Psoas muscle (tissue), 8 donors: ENCODE measurements around the gene FOXM1. TPM values are rescaled to one million over a fixed set of nuclear protein-coding genes. Genes with fewer than 3 reads are reported as not detected.

ENCODE experiments used
- ATAC-seq, 4 donors: fragments of 200-7000 bp; cut with Tn5 transposase; one replicate each; pipeline ENCODE4 v1.9.1; 2020; ENCODE audit warnings: moderate library complexity in 3 of 4, mild to moderate bottlenecking in 2 of 4
- DNase-seq, 2 donors: peaks; one replicate each; pipeline ENCODE4 v3.0.0-alpha.2; 2020
- H3K27ac ChIP-seq: fragments of 200-600 bp; one replicate; pipeline ENCODE4 v1.8.0; 2022
- H3K27me3 ChIP-seq, 3 donors: fragments of 200-600 bp in 1 of 3; one replicate each; pipeline versions ENCODE4 v1.6.1 to v1.8.0; 2013 to 2022; ENCODE audit warnings: low read length in 2 of 3, mild to moderate bottlenecking in 2 of 3, moderate library complexity in 1 of 3; ENCODE audit not compliant: insufficient read depth in 3 of 3
- H3K36me3 ChIP-seq, 2 donors: fragments of 200-600 bp in 1 of 2; one replicate each; pipeline versions ENCODE4 v1.6.1 to v1.8.0; 2013 to 2022; ENCODE audit warnings: low read depth in 1 of 2, mild to moderate bottlenecking in 1 of 2, moderate library complexity in 1 of 2; ENCODE audit not compliant: insufficient read depth in 1 of 2
- H3K4me1 ChIP-seq: fragments of 200-600 bp; one replicate; pipeline ENCODE4 v1.8.0; 2022
- H3K4me3 ChIP-seq: fragments of 200-600 bp; one replicate; pipeline ENCODE4 v1.8.0; 2022; ENCODE audit warnings: mild to moderate bottlenecking
- H3K9me3 ChIP-seq: fragments of 200-600 bp; one replicate; pipeline ENCODE4 v1.8.0; 2022
- CTCF ChIP-seq: fragments of 200-600 bp; IDR thresholded peaks from one replicate; pipeline ENCODE4 v1.8.0; 2022; ENCODE audit warnings: antibody characterized with exemption
- WGBS, 3 donors: extraction: QIAGEN DNeasy Blood & Tissue Kit; methylation state at CpG; one replicate each; pipeline versions ENCODE4 v1.1.6 to v1.1.7; 2013; 5-methylcytosine and 5-hydroxymethylcytosine counted together
- intact Hi-C, 2 donors: fragments of 100-400 bp; cut with DNase I; formaldehyde crosslinking; loops; one replicate each; pipeline versions ENCODE4 v1.11.0 to v1.14.2; 2022
- polyA plus RNA-seq, 3 donors: library from polyadenylated mRNA; stranded (reverse); fragments of 200-250 nt; gene quantifications; one replicate each; pipeline ENCODE4 v1.2.3, GENCODE V29; 2013
- total RNA-seq, 4 donors: library from RNA; stranded (reverse); fragmentation: NEBNext Ultra II Directional in 2 of 4; extraction: Animal tissue kit (Norgen Biotek cat#: 25700) in 2 of 4; gene quantifications; one replicate each; pipeline versions ENCODE4 v1.2.1 to v1.2.4, GENCODE V29; 2021 to 2023
- donor health status: healthy with polysubstance abuse.
- donor health status: DM: no; HTN: no; CAD: no; lungs with moderate emphysema.
- donor health status: Bipolar disorder and iron deficiency.
- donor health status: healthy.
- donor health status: DM: yes; HTN: yes; CAD: no.
- donor health status: DM: no; HTN: no; CAD: no.
- donor health status: DM: no; HTN: no; CAD: no.
- donor health status: DM: yes; HTN: yes; CAD: no.

FOXM1 gene
- total and polyA plus RNA-seq, 7 donors: 0.15 to 0.59 (median 0.18) TPM; not detected in 1

DNA sequence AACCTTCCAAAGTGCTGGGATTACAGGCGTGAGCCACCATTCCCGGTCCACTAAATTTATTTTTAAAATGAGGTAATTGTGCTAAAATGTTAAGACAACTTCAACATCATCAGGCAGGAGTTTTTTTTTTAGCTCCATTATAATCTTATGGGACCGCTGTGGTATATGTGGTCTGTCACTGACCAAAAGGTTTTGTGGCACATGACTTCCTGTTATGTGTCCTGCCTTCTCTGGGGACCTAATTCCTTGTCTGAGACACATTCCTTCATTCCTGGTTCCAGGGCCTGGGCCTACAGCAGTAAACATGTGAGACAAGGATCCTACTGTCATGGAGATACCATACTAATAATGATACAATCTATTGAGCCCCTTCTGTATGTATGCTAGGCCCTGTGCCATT lies 25.0 kb downstream of the FOXM1 start:
- no peaks in the 10 kb centered on the region for H3K27me3 ChIP-seq
- WGBS, 3 donors: 89 to 94% (median 92%) methylated on average over 3 of the region's 3 CpGs
- DNase-seq (no peak), ATAC-seq (no peak)
- no peaks in the 10 kb centered on the region for H3K9me3 ChIP-seq
- H3K36me3 ChIP-seq: no peaks in the 10 kb centered on the region
- TF ChIP-seq CTCF: no peak
- intact Hi-C loops: loop anchor here (5.0 to 10.0 kb wide), 3 partner anchors 190 to 423 kb away; no protein-coding TSS in a partner anchor
- H3K4me3 ChIP-seq: no peak overlapping the region
- no peaks in the 10 kb centered on the region for H3K4me1 ChIP-seq
- no peak overlapping the region for H3K27ac ChIP-seq

- Histone ChIP-seq H3K9me3 (no peaks in the 10 kb centered on the region), H3K27ac (peak overlapping the region; percentile 36), H3K4me3 (no peak overlapping the region), H3K4me1 (peaks cover 6% of the 10 kb centered on the region), H3K36me3 (peaks cover 5 to 20% of the 10 kb centered on the region in 2 donors), H3K27me3 (no peaks in the 10 kb centered on the region)
- intact Hi-C loops: no loop called here
- DNase-seq (no peak), ATAC-seq (peak in 2 of 4 donors; percentile 30 to 35)
- WGBS, 3 donors: 22 to 32% (median 26%) methylated on average over 6 of the region's 6 CpGs
- no peak for TF ChIP-seq CTCF
Measured at GRCh38 chr12:2845280-2845679, 31.7 kb downstream of the FOXM1 start.

DNA sequence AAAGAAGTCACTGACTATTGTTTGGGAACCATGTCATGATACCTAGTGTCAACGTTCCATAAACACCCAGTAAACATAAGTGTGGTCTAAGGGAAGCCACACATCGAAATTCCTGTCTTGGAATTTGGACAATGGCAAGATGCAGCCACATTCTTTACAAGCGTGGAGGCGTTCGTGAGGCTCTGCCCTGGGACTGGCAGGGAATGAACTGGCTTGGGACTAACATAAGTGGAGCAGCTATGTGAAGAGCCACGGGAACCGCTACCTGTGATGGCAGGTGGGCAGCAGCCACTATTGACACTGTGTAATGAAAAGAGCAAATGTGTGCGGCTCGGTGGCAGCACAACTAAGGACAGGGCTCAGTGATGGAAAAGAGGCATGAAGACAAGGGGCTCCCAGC lies 32.2 kb downstream of the FOXM1 start:
- Histone ChIP-seq H3K27me3 (no peaks in the 10 kb centered on the region), H3K9me3 (no peaks in the 10 kb centered on the region), H3K36me3 (peaks cover 5 to 20% of the 10 kb centered on the region in 2 donors), H3K27ac (peak overlapping the region; percentile 36), H3K4me1 (peaks cover 6% of the 10 kb centered on the region), H3K4me3 (no peak overlapping the region)
- 72 to 83% (median 74%) methylated on average over 9 of the region's 9 CpGs for WGBS, 3 donors
- DNase-seq (no peak), ATAC-seq (no peak)
- no peak for TF ChIP-seq CTCF
- intact Hi-C loops: no loop called here

- peaks cover 6% of the 10 kb centered on the region for H3K4me1 ChIP-seq
- H3K36me3 ChIP-seq: peaks cover 5 to 35% of the 10 kb centered on the region in 2 donors
- H3K9me3 ChIP-seq: no peaks in the 10 kb centered on the region
- 68 to 76% (median 75%) methylated on average over 5 of the region's 5 CpGs for WGBS, 3 donors
- intact Hi-C loops: no loop called here
- no peak overlapping the region for H3K27ac ChIP-seq
- DNase-seq: no peak
- H3K4me3 ChIP-seq: no peak overlapping the region
- ATAC-seq: no peak
- TF ChIP-seq CTCF: no peak
- H3K27me3 ChIP-seq: no peaks in the 10 kb centered on the region
Measured at GRCh38 chr12:2842948-2843347, 34.0 kb downstream of the FOXM1 start.

DNA sequence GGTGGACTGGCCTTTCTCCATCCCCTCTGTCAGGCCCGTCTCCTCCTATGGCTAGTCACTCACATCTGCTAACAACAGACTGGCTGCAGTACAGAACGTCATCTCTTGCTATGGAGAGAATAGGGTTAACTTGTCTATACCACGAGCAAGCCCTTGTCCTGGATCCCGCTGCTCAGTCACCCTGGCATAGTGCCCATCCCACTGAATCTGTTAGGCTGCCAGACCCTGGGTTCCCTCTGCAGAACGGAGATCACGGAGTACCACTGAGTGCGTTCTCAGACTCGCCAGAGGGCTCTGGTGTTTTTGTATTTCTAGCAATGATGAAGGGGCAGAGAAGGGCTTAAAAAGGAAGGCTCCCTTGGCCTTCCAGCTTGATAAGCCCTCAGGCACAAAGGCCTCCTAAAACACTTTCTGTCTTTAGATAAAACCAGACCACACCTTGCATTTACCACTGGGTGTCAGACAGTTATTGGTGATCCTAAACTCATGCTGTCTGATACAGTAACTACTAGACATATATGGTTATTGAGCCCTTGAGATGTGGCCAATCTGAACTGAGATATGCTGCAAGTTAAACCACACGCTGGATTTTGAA lies 35.8 kb downstream of the FOXM1 start:
- Histone ChIP-seq H3K36me3 (peaks cover 5 to 41% of the 10 kb centered on the region in 2 donors), H3K27me3 (no peaks in the 10 kb centered on the region), H3K27ac (no peak overlapping the region), H3K4me1 (peaks cover 4% of the 10 kb centered on the region), H3K4me3 (no peak overlapping the region), H3K9me3 (no peaks in the 10 kb centered on the region)
- no peak for DNase-seq
- WGBS, 3 donors: 56 to 69% (median 63%) methylated on average over 9 of the region's 9 CpGs
- intact Hi-C loops: no loop called here
- no peak for ATAC-seq
- no peak for TF ChIP-seq CTCF
